Mesenchymal stem cell (in vitro differentiated cells and primary cell): ENCODE data around the gene NDUFB11.
"Not testable (repeated sequence)": the region's sequence is repeated elsewhere in the genome, so short reads cannot be mapped to it uniquely, and the experiment has no call there.

Experiments used
- DNase-seq: peaks from one replicate; pipeline ENCODE4 v3.0.0-alpha.2; 2013
- H2AFZ ChIP-seq: one replicate; pipeline ENCODE4 v1.6.1; 2013; ENCODE audit warnings: low read depth, mild to moderate bottlenecking, control low read depth, inconsistent platforms, low read length, moderate library complexity
- H2AK5ac ChIP-seq: 2 replicates; pipeline ENCODE4 v1.6.1; 2013; ENCODE audit warnings: low read length, moderate library complexity, mild to moderate bottlenecking, inconsistent platforms; ENCODE audit not compliant: severe bottlenecking
- H2BK120ac ChIP-seq: one replicate; pipeline ENCODE4 v1.6.1; 2013; ENCODE audit warnings: low read depth, mild to moderate bottlenecking, inconsistent platforms, low read length, moderate library complexity
- H2BK12ac ChIP-seq, 2 experiments: one replicate each; pipeline ENCODE4 v1.6.1; 2013; ENCODE audit warnings: inconsistent platforms in 2 of 2, low read length in 2 of 2, mild to moderate bottlenecking in 2 of 2, moderate library complexity in 2 of 2, control low read depth in 1 of 2
- H2BK15ac ChIP-seq: one replicate; pipeline ENCODE4 v1.6.1; 2013; ENCODE audit warnings: mild to moderate bottlenecking, low read depth, inconsistent platforms; ENCODE audit not compliant: poor library complexity, severe bottlenecking
- H2BK5ac ChIP-seq: 2 replicates; pipeline ENCODE4 v1.6.1; 2013; ENCODE audit warnings: low read depth, mild to moderate bottlenecking, low read length, control low read depth, inconsistent platforms; ENCODE audit not compliant: poor library complexity, severe bottlenecking
- H3K14ac ChIP-seq, 2 experiments: one replicate each; pipeline ENCODE4 v1.6.1; 2013; ENCODE audit warnings: inconsistent platforms in 2 of 2, low read length in 2 of 2, control low read depth in 1 of 2, mild to moderate bottlenecking in 1 of 2, moderate library complexity in 1 of 2
- H3K18ac ChIP-seq, 2 experiments: one replicate each; pipeline ENCODE4 v1.6.1; 2013; ENCODE audit warnings: inconsistent platforms in 2 of 2, low read length in 2 of 2, control low read depth in 1 of 2, low read depth in 1 of 2, mild to moderate bottlenecking in 1 of 2
- H3K23ac ChIP-seq, 2 experiments: one replicate each; pipeline ENCODE4 v1.6.1; 2013; ENCODE audit warnings: inconsistent platforms in 2 of 2, low read length in 2 of 2, mild to moderate bottlenecking in 2 of 2, moderate library complexity in 2 of 2, control low read depth in 1 of 2
- H3K27ac ChIP-seq: 2 replicates; pipeline ENCODE4 v1.5.1; 2013; ENCODE audit warnings: mild to moderate bottlenecking, moderate library complexity, low read length, control low read depth, inconsistent platforms; ENCODE audit not compliant: poor library complexity, severe bottlenecking
- H3K27me3 ChIP-seq, 2 experiments: 2 replicates each; pipeline versions ENCODE4 v1.6.1 to v1.7.0; 2013; ENCODE audit warnings: low read length in 2 of 2, mild to moderate bottlenecking in 2 of 2, moderate library complexity in 2 of 2, control low read depth in 1 of 2, inconsistent platforms in 1 of 2; ENCODE audit not compliant: control insufficient read depth in 1 of 2, insufficient read depth in 1 of 2
- H3K36me3 ChIP-seq, 2 experiments: 2 replicates each; pipeline versions ENCODE4 v1.6.1 to v1.7.0; 2013; ENCODE audit warnings: low read length in 2 of 2, control low read depth in 1 of 2, inconsistent platforms in 1 of 2, low read depth in 1 of 2, mild to moderate bottlenecking in 1 of 2; ENCODE audit not compliant: insufficient read depth in 2 of 2, control insufficient read depth in 1 of 2
- H3K4ac ChIP-seq, 2 experiments: one replicate each; pipeline ENCODE4 v1.6.1; 2013; ENCODE audit warnings: inconsistent platforms in 2 of 2, low read length in 2 of 2, mild to moderate bottlenecking in 2 of 2, moderate library complexity in 2 of 2, control low read depth in 1 of 2, low read depth in 1 of 2
- H3K4me1 ChIP-seq: 2 replicates; pipeline ENCODE4 v1.6.1; 2013; ENCODE audit warnings: low read depth, low read length, control low read depth; ENCODE audit not compliant: control insufficient read depth, insufficient read depth
- H3K4me2 ChIP-seq: 2 replicates; pipeline ENCODE4 v1.6.1; 2013; ENCODE audit warnings: low read length, mild to moderate bottlenecking, inconsistent platforms; ENCODE audit not compliant: poor library complexity, severe bottlenecking
- H3K4me3 ChIP-seq, 2 experiments: 2 replicates each; pipeline versions ENCODE4 v1.5.1 to v1.7.0; 2013; ENCODE audit warnings: low read length in 2 of 2, mild to moderate bottlenecking in 2 of 2, control low read depth in 1 of 2, low read depth in 1 of 2; ENCODE audit not compliant: insufficient read depth in 1 of 2
- H3K79me1 ChIP-seq: replicated peaks from 2 replicates; pipeline ENCODE4 v1.6.1; 2013; ENCODE audit warnings: mild to moderate bottlenecking, control low read depth, low read length, inconsistent platforms; ENCODE audit not compliant: poor library complexity, severe bottlenecking
- H3K9ac ChIP-seq: 2 replicates; pipeline ENCODE4 v1.7.0; 2013; ENCODE audit warnings: mild to moderate bottlenecking, low read length, moderate library complexity
- H3K9me3 ChIP-seq: 2 replicates; pipeline ENCODE4 v1.7.0; 2013; ENCODE audit warnings: mild to moderate bottlenecking, low read length; ENCODE audit not compliant: control insufficient read depth
- H4K8ac ChIP-seq: one replicate; pipeline ENCODE4 v1.6.1; 2013; ENCODE audit warnings: inconsistent platforms, mild to moderate bottlenecking, low read length, moderate library complexity
- H4K91ac ChIP-seq: one replicate; pipeline ENCODE4 v1.6.1; 2013; ENCODE audit warnings: mild to moderate bottlenecking, low read length, inconsistent platforms
- WGBS: methylation state at CpG from one replicate; pipeline ENCODE4 v1.1.7; 2013; ENCODE audit warnings: mixed read lengths; 5-methylcytosine and 5-hydroxymethylcytosine counted together

The NDUFB11 gene

GRCh38 chrX:47133493-47133892 is 11.0 kb downstream of the NDUFB11 start:
- Histone ChIP-seq H3K23ac (no peak overlapping the region), H3K4ac (no peak overlapping the region), H3K4me2 (no peak overlapping the region), H3K27ac (no peak overlapping the region), H2BK5ac (no peak overlapping the region), H2BK12ac (no peak overlapping the region), H3K4me1 (no peaks in the 10 kb centered on the region), H4K91ac (no peak overlapping the region), H2BK15ac (no peak overlapping the region), H3K27me3 (peaks cover 0 to 5% of the 10 kb centered on the region in 2 experiments), H2AFZ (no peak overlapping the region), H4K8ac (no peak overlapping the region), H3K9me3 (no peaks in the 10 kb centered on the region), H3K18ac (no peak overlapping the region), H3K79me1 (no peaks in the 10 kb centered on the region), H3K14ac (no peak overlapping the region), H3K4me3 (no peak overlapping the region), H3K36me3 (no peaks in the 10 kb centered on the region), H2AK5ac (no peak overlapping the region), H3K9ac (no peak overlapping the region), H2BK120ac (no peak overlapping the region)
- DNase-seq, result no peak
- 95% methylated on average over 2 of the region's 5 CpGs for WGBS

- Histone ChIP-seq H3K4ac (no peak overlapping the region), H3K4me3 (peak overlapping the region in 1 of 2 experiments; percentile 83), H4K91ac (no peak overlapping the region), H2BK120ac (no peak overlapping the region), H3K27me3 (peaks cover 0 to 13% of the 10 kb centered on the region in 2 experiments), H4K8ac (no peak overlapping the region), H3K9me3 (no peaks in the 10 kb centered on the region), H3K79me1 (no peaks in the 10 kb centered on the region), H3K18ac (no peak overlapping the region), H2AFZ (no peak overlapping the region), H2BK5ac (no peak overlapping the region), H3K23ac (no peak overlapping the region), H3K4me2 (peak overlapping the region; percentile 63), H3K9ac (peak overlapping the region; percentile 90), H2BK15ac (no peak overlapping the region), H3K4me1 (no peaks in the 10 kb centered on the region), H2AK5ac (no peak overlapping the region), H3K27ac (no peak overlapping the region), H2BK12ac (no peak overlapping the region), H3K36me3 (no peaks in the 10 kb centered on the region), H3K14ac (no peak overlapping the region)
- no peak for DNase-seq
- 11% methylated on average over 3 of the region's 11 CpGs for WGBS
These were observed 14.6 kb downstream of the NDUFB11 start for GRCh38 chrX:47129899-47130358.

DNA sequence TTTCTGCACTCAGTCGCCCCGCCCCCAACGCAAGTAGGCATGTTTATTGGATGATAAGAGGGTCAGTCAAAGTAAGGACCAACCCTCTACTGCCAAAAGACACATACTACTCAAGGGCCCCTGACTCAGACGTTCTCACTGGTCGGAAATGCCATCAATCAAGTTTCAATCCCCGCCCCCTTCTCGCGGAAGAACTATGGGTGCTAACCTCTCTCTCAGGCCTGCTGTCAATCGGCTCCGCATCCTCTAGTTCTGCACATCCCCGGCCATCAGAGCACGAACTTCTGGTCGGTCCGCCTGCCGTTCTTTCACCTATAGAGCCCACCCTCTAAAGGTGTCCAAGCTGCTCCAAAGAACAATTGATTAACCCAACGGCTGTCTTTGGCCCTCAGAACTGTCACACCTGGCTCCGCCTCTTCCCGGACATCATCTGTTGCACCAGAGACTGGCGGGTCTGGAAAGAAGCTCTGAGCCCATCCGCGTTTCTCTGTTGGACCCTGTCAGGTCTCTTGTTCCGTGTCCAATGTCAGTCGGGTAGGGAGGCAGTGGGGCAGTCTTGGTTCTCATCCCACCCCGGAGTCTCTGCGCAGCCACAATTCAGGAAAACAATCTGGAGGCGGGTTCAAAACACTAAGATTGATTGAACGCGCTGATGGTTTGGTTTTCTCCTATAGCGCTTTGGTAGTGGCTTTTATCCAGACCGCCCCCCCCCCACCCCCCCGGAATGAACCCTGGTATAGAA is 15.2 kb downstream of the NDUFB11 start:
- H2AFZ ChIP-seq, result peak overlapping the region; percentile 69
- H3K18ac ChIP-seq, result peak overlapping the region in 1 of 2 experiments; percentile 2
- H3K36me3 ChIP-seq, result no peaks in the 10 kb centered on the region
- H3K4me1 ChIP-seq, result no peaks in the 10 kb centered on the region
- H3K4ac ChIP-seq, result no peak overlapping the region
- no peak overlapping the region for H2BK15ac ChIP-seq
- peak overlapping the region; percentile 90 for H3K9ac ChIP-seq
- H2BK120ac ChIP-seq, result no peak overlapping the region
- H3K27me3 ChIP-seq, result peaks cover 0 to 15% of the 10 kb centered on the region in 2 experiments
- H3K79me1 ChIP-seq, result no peaks in the 10 kb centered on the region
- no peak overlapping the region for H2BK5ac ChIP-seq
- H3K23ac ChIP-seq, result no peak overlapping the region
- H2BK12ac ChIP-seq, result no peak overlapping the region
- H4K91ac ChIP-seq, result no peak overlapping the region
- no peaks in the 10 kb centered on the region for H3K9me3 ChIP-seq
- peak overlapping the region; percentile 59 for H3K4me2 ChIP-seq
- H3K14ac ChIP-seq, result no peak overlapping the region
- H3K27ac ChIP-seq, result peak overlapping the region; percentile 78
- peak overlapping the region; percentile 89 for H4K8ac ChIP-seq
- WGBS, result 0% methylated on average over 22 of the region's 31 CpGs
- H3K4me3 ChIP-seq, result peak overlapping the region; percentile 61 to 83
- peak; percentile 96 for DNase-seq
- no peak overlapping the region for H2AK5ac ChIP-seq

- not testable (repeated sequence) for H3K4me1 ChIP-seq, H3K18ac ChIP-seq, H2AK5ac ChIP-seq, DNase-seq, H3K79me1 ChIP-seq, H3K9me3 ChIP-seq, H2BK120ac ChIP-seq, H4K8ac ChIP-seq, H3K36me3 ChIP-seq, H2BK15ac ChIP-seq, H3K23ac ChIP-seq, H2BK5ac ChIP-seq, H3K4ac ChIP-seq, H3K27ac ChIP-seq, H3K14ac ChIP-seq, H4K91ac ChIP-seq, H3K4me2 ChIP-seq, H2AFZ ChIP-seq, H3K9ac ChIP-seq, H3K4me3 ChIP-seq, H2BK12ac ChIP-seq
- H3K27me3 ChIP-seq, result peaks cover 0 to 33% of the 10 kb centered on the region in 2 experiments
- 83% methylated on average over 2 of the region's 3 CpGs for WGBS
These were observed 20.0 kb downstream of the NDUFB11 start for GRCh38 chrX:47124466-47124865.
